ENCODE measurements around the gene LIPK. TPM values are rescaled to one million over a fixed set of nuclear protein-coding genes. Genes with fewer than 3 reads are reported as not detected.

The LIPK gene
- total and polyA plus RNA-seq, 2 experiments from 2014 or later: not detected

- Histone ChIP-seq H3K4me1 (ENCODE audit: insufficient read depth) (no peaks in the 10 kb centered on the region), H3K9me2 (replicated peaks; ENCODE audit: insufficient read depth) (no peaks in the 10 kb centered on the region), H3K79me2 (no peaks in the 10 kb centered on the region), H3K36me3 (replicated peaks; ENCODE audit: insufficient read depth, low read depth) (no peaks in the 10 kb centered on the region), H3K27me3 (no peaks in the 10 kb centered on the region), H3K4me2 (no peak overlapping the region), H2AFZ (no peak overlapping the region), H3K9me3 (ENCODE audit: low read depth) (no peaks in the 10 kb centered on the region), H3K4me3 (no peak overlapping the region), H4K20me1 (ENCODE audit: insufficient read depth, poor library complexity, severe bottlenecking) (no peaks in the 10 kb centered on the region), H3K27ac (no peak overlapping the region)
- no peak for DNase-seq (ENCODE audit: low spot score)
- 90% methylated on average over 10 of the region's 10 CpGs for WGBS (ENCODE audit: low lambda C conversion rate, missing lambda C conversion rate)
- TF ChIP-seq EZH2 (IDR thresholded peaks at IDR 0.05; ENCODE audit: borderline replicate concordance): no peak
- TF ChIP-seq CTCF (IDR thresholded peaks at IDR 0.05; ENCODE audit: poor library complexity): no peak
- TF ChIP-seq EZH2phosphoT487 (IDR thresholded peaks at IDR 0.05; ENCODE audit: low read depth, severe bottlenecking, unreplicated experiment): no peak
Observed at GRCh38 chr10:88786032-88786770, 80.2 kb downstream of the LIPK start.

GRCh38 chr10:88787463-88787862, 81.4 kb downstream of the LIPK start:
- no peaks in the 10 kb centered on the region for H3K79me2 ChIP-seq
- H3K4me2 ChIP-seq: no peak overlapping the region
- H3K4me1 ChIP-seq (ENCODE audit: insufficient read depth): no peaks in the 10 kb centered on the region
- 77% methylated on average over 5 of the region's 5 CpGs for WGBS (ENCODE audit: low lambda C conversion rate, missing lambda C conversion rate)
- no peak overlapping the region for H3K27ac ChIP-seq
- no peaks in the 10 kb centered on the region for H3K9me2 ChIP-seq (replicated peaks; ENCODE audit: insufficient read depth)
- no peak for DNase-seq (ENCODE audit: low spot score)
- no peak overlapping the region for H2AFZ ChIP-seq
- H4K20me1 ChIP-seq (ENCODE audit: insufficient read depth, poor library complexity, severe bottlenecking): no peaks in the 10 kb centered on the region
- no peak for TF ChIP-seq EZH2phosphoT487 (IDR thresholded peaks at IDR 0.05; ENCODE audit: low read depth, severe bottlenecking, unreplicated experiment)
- no peak for TF ChIP-seq EZH2 (IDR thresholded peaks at IDR 0.05; ENCODE audit: borderline replicate concordance)
- no peak for TF ChIP-seq CTCF (IDR thresholded peaks at IDR 0.05; ENCODE audit: poor library complexity)
- no peaks in the 10 kb centered on the region for H3K9me3 ChIP-seq (ENCODE audit: low read depth)
- H3K4me3 ChIP-seq: no peak overlapping the region
- H3K27me3 ChIP-seq: no peaks in the 10 kb centered on the region
- no peaks in the 10 kb centered on the region for H3K36me3 ChIP-seq (replicated peaks; ENCODE audit: insufficient read depth, low read depth)

- H3K27me3 ChIP-seq: no peaks in the 10 kb centered on the region
- TF ChIP-seq CTCF (IDR thresholded peaks at IDR 0.05; ENCODE audit: poor library complexity) (no peak), EZH2phosphoT487 (IDR thresholded peaks at IDR 0.05; ENCODE audit: low read depth, severe bottlenecking, unreplicated experiment) (no peak), EZH2 (IDR thresholded peaks at IDR 0.05; ENCODE audit: borderline replicate concordance) (no peak)
- H3K27ac ChIP-seq: no peak overlapping the region
- no peak overlapping the region for H3K4me3 ChIP-seq
- H3K9me3 ChIP-seq (ENCODE audit: low read depth): no peaks in the 10 kb centered on the region
- no peaks in the 10 kb centered on the region for H3K79me2 ChIP-seq
- H2AFZ ChIP-seq: no peak overlapping the region
- DNase-seq (ENCODE audit: low spot score): no peak
- H3K4me2 ChIP-seq: no peak overlapping the region
- H3K36me3 ChIP-seq (replicated peaks; ENCODE audit: insufficient read depth, low read depth): no peaks in the 10 kb centered on the region
- H4K20me1 ChIP-seq (ENCODE audit: insufficient read depth, poor library complexity, severe bottlenecking): no peaks in the 10 kb centered on the region
- H3K9me2 ChIP-seq (replicated peaks; ENCODE audit: insufficient read depth): no peaks in the 10 kb centered on the region
- H3K4me1 ChIP-seq (ENCODE audit: insufficient read depth): no peaks in the 10 kb centered on the region
Observed at GRCh38 chr10:88788924-88789323, 82.9 kb downstream of the LIPK start.
